GM19452 (cell line): ENCODE results near the gene ERMN.

ENCODE experiments used
- ATAC-seq: cut with Tn5 transposase; IDR thresholded peaks from one replicate; pipeline ENCODE4 v1.9.1; 2021; ENCODE audit not compliant: unreplicated experiment

The ERMN gene

GRCh38 chr2:157333304-157334047, 7.9 kb upstream of the ERMN start:
- no peak for ATAC-seq

- no peak for ATAC-seq
Observed at GRCh38 chr2:157329524-157329923, 3.9 kb upstream of the ERMN start.

- ATAC-seq, result peak; percentile 99
Observed at GRCh38 chr2:157327621-157328500, 2.2 kb upstream of the ERMN start.

GRCh38 chr2:157327200-157327599, 1.6 kb upstream of the ERMN start:
- ATAC-seq, result peak; percentile 37

DNA sequence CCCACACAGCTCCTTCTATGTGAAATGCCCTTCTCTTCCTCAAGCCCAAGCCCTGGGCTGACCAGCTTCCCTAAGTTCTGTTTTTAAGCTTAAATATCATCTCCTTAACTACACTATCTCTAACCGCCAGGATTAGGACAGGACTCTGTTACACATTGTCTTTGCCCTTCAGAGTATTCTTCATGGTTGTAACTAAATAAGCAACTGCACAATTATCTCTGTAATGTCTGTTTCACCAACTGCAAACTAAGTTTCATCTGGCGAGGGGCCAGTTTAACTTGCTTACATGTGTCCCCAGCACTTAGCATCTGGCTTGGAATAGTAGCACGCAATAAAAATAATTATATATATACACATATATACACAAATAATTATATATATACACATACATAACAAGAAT, 1.1 kb upstream of the ERMN start:
- no peak for ATAC-seq

DNA sequence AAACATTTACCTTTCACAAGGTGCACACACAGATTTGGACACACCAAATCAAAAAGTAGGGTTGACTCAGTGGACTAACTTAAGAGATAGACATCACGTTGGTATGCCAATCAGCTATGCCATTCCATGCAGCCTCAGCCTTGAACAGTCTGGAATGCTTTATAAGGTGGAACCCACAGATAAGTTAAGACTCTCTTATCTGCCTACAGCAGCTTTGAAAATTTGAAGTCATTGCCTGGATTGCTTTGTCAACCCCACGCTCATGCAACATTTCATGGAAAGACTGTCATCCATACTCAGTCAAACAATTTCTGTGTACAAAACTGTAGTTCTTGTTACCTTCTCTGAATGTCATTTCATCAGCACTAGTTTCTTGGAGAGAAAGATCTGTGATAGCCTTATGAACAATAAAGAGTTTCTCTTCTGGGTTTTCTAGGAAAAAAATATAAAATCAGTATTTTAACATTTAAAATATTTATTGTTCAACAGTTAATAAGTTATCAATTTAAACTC, 1.2 kb downstream of the ERMN start:
- ATAC-seq, result no peak

DNA sequence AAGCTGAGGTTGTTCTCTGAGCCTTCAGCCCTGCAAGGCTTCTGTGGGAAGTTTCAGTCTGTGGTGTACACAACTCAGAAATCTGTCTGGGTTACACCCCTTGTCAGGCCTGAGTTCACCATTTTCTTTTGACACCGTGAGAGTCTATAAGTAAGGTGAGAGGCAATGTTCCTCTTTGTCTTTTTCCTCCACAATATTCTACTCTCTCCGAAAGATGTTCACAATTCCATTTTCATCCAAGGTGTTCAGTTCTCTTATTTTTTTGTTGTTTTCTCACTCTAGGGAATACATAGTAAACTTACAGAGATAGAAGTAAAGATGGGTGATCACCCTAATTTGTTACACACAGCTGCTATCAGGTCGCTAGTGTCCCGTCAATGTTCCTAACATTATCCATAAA, 3.2 kb downstream of the ERMN start:
- ATAC-seq, result no peak

DNA sequence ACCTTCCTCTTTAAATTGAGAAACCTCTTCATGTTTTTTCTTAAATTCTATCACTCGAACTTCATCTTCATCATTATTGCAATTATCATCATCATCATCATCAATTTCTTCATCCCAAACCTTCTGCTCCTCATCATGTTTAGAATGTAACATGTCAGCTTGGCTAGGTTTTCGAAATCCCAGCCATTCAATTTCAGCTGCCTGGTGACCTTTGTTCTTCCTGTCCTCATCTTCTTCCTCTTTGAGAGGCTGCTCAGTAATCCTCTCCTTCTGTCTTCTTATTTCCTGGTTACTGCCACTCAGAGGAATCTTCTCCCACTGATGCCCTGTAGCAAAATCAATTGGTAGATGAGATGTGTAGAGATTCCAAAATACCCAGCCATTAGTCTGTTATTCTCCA, 4.2 kb downstream of the ERMN start:
- no peak for ATAC-seq

DNA sequence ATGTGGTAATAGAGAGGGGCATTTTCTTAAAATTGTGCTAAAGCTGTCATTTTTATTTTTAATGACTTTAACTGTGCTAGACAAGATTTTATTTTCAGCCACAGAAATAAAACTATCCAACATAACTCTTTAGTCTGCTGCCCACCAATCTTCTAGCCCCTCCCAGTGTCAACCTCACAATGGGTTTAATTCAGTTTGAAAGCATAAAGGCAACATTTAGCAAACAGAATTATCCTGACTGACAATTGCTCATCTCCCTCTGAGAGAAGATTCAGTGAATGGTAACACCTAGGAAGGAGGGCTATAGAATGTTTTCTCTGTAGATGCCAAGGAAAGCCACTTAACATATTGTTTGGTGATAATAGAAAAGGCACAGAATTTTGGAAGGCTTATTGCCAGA, 5.2 kb downstream of the ERMN start:
- ATAC-seq, result no peak

DNA sequence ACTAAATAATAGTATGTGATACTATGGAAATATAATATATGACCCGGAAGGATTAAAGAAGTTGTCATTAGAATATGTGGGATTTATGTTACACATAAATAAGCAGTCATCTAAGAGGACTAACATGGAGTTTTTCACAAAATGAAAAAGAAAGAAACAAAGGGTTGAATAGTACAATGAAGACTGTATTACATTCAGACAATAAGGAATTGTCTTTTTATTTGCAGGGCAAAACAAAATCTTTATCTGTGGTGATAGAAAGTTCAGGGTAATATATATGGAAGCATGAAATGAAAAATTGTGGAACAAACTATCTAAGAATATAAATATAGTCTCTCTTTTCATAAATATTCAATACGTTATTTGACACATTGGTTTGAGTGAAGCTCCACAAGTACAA, 5.8 kb downstream of the ERMN start:
- no peak for ATAC-seq

GRCh38 chr2:157318884-157319283, 6.7 kb downstream of the ERMN start:
- no peak for ATAC-seq

GRCh38 chr2:157315901-157316300, 9.7 kb downstream of the ERMN start:
- no peak for ATAC-seq

- peak; percentile 61 for ATAC-seq
Observed at GRCh38 chr2:157312866-157313486, 12.6 kb downstream of the ERMN start.

DNA sequence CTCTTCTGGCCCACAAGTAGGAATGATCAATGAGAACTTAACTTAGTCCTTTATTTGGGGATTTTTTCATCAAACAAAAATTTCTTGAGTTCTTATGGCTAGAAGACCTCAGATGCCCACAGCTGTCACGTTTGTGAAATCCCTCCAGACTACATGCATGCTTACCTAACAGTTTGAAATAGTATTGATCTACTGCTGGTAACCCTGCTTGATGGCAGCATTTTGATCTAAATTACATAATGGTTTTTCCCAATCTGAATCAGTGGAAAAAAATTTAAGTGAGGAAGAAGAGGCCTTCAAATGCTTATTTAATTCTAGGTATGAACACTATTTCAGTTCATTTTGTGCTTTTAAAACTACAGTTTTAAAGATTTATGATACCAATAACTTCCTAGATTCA, 13.9 kb downstream of the ERMN start:
- no peak for ATAC-seq

GRCh38 chr2:157309878-157310277, 15.7 kb downstream of the ERMN start:
- ATAC-seq, result no peak

GRCh38 chr2:157307021-157307420, 18.6 kb downstream of the ERMN start:
- no peak for ATAC-seq

GRCh38 chr2:157305723-157306110, 19.9 kb downstream of the ERMN start:
- ATAC-seq, result no peak

GRCh38 chr2:157304811-157305722, 20.6 kb downstream of the ERMN start:
- no peak for ATAC-seq

GRCh38 chr2:157303612-157304011, 22.0 kb downstream of the ERMN start:
- no peak for ATAC-seq

DNA sequence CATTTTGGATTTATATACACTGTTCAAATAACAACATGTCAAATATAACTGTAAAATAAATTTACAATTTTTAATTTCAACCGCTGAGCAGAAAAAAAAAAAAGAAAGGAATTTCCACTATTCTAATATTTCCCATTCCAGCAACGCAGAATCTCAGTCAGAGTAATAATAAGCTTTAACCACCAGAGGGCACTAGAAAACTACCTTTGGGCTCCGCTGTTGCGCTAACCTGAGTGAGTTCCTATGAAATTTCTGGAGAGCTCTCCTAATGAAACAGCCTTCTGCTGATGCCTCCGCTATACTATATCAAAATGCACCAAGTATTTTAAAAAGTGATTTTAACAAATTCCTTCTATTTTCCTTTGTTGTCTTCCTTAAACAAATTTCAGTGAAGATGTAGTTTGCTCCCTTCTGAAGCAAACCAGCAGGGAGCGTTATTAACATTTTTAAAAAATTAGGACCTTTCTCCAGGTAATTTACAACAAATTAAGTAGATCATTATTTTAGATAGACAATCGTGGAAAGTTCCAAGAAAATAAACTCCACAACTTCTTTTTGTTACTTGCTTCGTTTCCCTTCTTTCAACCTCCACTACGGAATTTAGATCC, 23.0 kb downstream of the ERMN start:
- peak; percentile 73 for ATAC-seq
